Regular cardiac myocyte (primary cell): ENCODE measurements around the gene EFS. TPM values are rescaled to one million over a fixed set of nuclear protein-coding genes. Genes with fewer than 3 reads are reported as not detected.

ENCODE experiments used
- total RNA-seq: library from RNA; depleted of rRNA; stranded (reverse); fragments of >200 nt; gene quantifications from 2 replicates; pipeline ENCODE4 v1.2.3, GENCODE V29; 2014

EFS gene
- 4.2 and 4.6 TPM in 2 replicates for total RNA-seq

GRCh38 chr14:23365036-23365731, at the start of gene EFS:
EFS (minus strand) TSS chr14:23365172; CDS start chr14:23365025, 147 bp downstream.

GRCh38 chr14:23407516-23408306, 42.7 kb upstream of the EFS start, which contains the start of gene MYH6:
MYH6 (minus strand) TSS chr14:23408273; CDS start chr14:23407223, 1,050 bp downstream.

GRCh38 chr14:23376482-23377197, 11.7 kb upstream of the EFS start, which contains the start of gene CMTM5:
CMTM5 (plus strand) TSS chr14:23377046; CDS start chr14:23377252, 206 bp downstream.

GRCh38 chr14:23372509-23372908, 7.5 kb upstream of the EFS start, which contains the start of gene IL25:
IL25 (plus strand) TSS chr14:23372809.

GRCh38 chr14:23352506-23353432, 12.2 kb downstream of the EFS start, which contains the start of gene SLC22A17:
SLC22A17 (minus strand) TSS chr14:23352887.

GRCh38 chr14:23320584-23321571, 44.1 kb downstream of the EFS start, which contains the start of gene PABPN1:
PABPN1 (plus strand) TSS chr14:23321457; CDS start chr14:23321470, 13 bp downstream.

GRCh38 chr14:23306412-23307145, 58.4 kb downstream of the EFS start, which contains the start of gene BCL2L2:
BCL2L2 (plus strand) TSS chr14:23306833; CDS start chr14:23307768, 935 bp downstream.

Other genes with a start within 250 kb of the EFS start
- not detected in 2 replicates for gene CEBPE, start 245.9 kb downstream of the EFS start, total RNA-seq
- gene SLC7A8, start 181.5 kb downstream of the EFS start, total RNA-seq, result under 0.01 and 1.4 TPM in 2 replicates
- not detected in 2 replicates for gene RNF212B, start 127.2 kb downstream of the EFS start, total RNA-seq
- 2.5 and 4.2 TPM in 2 replicates for gene HOMEZ, start 79.0 kb downstream of the EFS start, total RNA-seq
- gene PPP1R3E, start 62.3 kb downstream of the EFS start, total RNA-seq, result 1.9 and 5.6 TPM in 2 replicates
- 18.3 and 18.4 TPM in 2 replicates for gene BCL2L2, start 58.3 kb downstream of the EFS start, total RNA-seq
- gene PABPN1, start 43.7 kb downstream of the EFS start, total RNA-seq, result 61.7 and 123 TPM in 2 replicates
- 11.5 and 40.9 TPM in 2 replicates for gene SLC22A17, start 12.3 kb downstream of the EFS start, total RNA-seq
- gene IL25, start 7.6 kb upstream of the EFS start, total RNA-seq, result not detected in 2 replicates
- 0.28 and 0.58 TPM in 2 replicates for gene CMTM5, start 11.9 kb upstream of the EFS start, total RNA-seq
- not detected in 2 replicates for gene MYH6, start 43.1 kb upstream of the EFS start, total RNA-seq
- not detected in 2 replicates for gene MYH7, start 70.5 kb upstream of the EFS start, total RNA-seq
- gene NGDN, start 104.5 kb upstream of the EFS start, total RNA-seq, result 49.9 and 51.4 TPM in 2 replicates
- gene ZFHX2, start 186.6 kb upstream of the EFS start, total RNA-seq, result under 0.01 and 0.56 TPM in 2 replicates
- gene THTPA, start 191.1 kb upstream of the EFS start, total RNA-seq, result 11.3 and 23.4 TPM in 2 replicates
- 7.9 and 13.2 TPM in 2 replicates for gene AP1G2, start 202.6 kb upstream of the EFS start, total RNA-seq
- not detected in 2 replicates for gene JPH4, start 213.6 kb upstream of the EFS start, total RNA-seq